Islet of Langerhans (tissue), 1 donor: ENCODE data around the gene MS4A10.
"Not testable (repeated sequence)": the region's sequence is repeated elsewhere in the genome, so short reads cannot be mapped to it uniquely, and the experiment has no call there.

Source experiments
- FAIRE-seq: peaks from one replicate; lab custom pipeline; 2011; peaks lifted over from hg19 to GRCh38; lab: Jason Lieb, UNC

The MS4A10 gene

GRCh38 chr11:60788401-60789125 is 3.4 kb downstream of the MS4A10 start:
- FAIRE-seq: peak; percentile 30

- FAIRE-seq: no peak
Measured at GRCh38 chr11:60790726-60791125, 5.6 kb downstream of the MS4A10 start.

- no peak for FAIRE-seq
Measured at GRCh38 chr11:60791153-60791933, 6.2 kb downstream of the MS4A10 start.

- FAIRE-seq: no peak
Measured at GRCh38 chr11:60792521-60792920, 7.4 kb downstream of the MS4A10 start.

GRCh38 chr11:60795291-60795690 is 10.2 kb downstream of the MS4A10 start:
- FAIRE-seq: no peak

- no peak for FAIRE-seq
Measured at GRCh38 chr11:60797846-60798630, 12.9 kb downstream of the MS4A10 start.

- FAIRE-seq: no peak
Measured at GRCh38 chr11:60798631-60799030, 13.5 kb downstream of the MS4A10 start.

- FAIRE-seq: no peak
Measured at GRCh38 chr11:60801194-60801593, 16.1 kb downstream of the MS4A10 start.

GRCh38 chr11:60803273-60803936 is 18.3 kb downstream of the MS4A10 start:
- FAIRE-seq: no peak

GRCh38 chr11:60809249-60809648 is 24.1 kb downstream of the MS4A10 start:
- no peak for FAIRE-seq

- no peak for FAIRE-seq
Measured at GRCh38 chr11:60809691-60810090, 24.6 kb downstream of the MS4A10 start.

- FAIRE-seq: no peak
Measured at GRCh38 chr11:60810151-60810550, 25.0 kb downstream of the MS4A10 start.

- no peak for FAIRE-seq
Measured at GRCh38 chr11:60810569-60810968, 25.4 kb downstream of the MS4A10 start.

- FAIRE-seq: no peak
Measured at GRCh38 chr11:60813324-60813723, 28.2 kb downstream of the MS4A10 start.

- FAIRE-seq: no peak
Measured at GRCh38 chr11:60814112-60814511, 29.0 kb downstream of the MS4A10 start.

GRCh38 chr11:60816590-60817157 is 31.5 kb downstream of the MS4A10 start:
- FAIRE-seq: no peak

GRCh38 chr11:60818057-60818456 is 32.9 kb downstream of the MS4A10 start:
- FAIRE-seq: no peak

GRCh38 chr11:60821827-60822599 is 36.9 kb downstream of the MS4A10 start:
- no peak for FAIRE-seq

GRCh38 chr11:60823745-60824306 is 38.7 kb downstream of the MS4A10 start:
- FAIRE-seq: not testable (repeated sequence)

- no peak for FAIRE-seq
Measured at GRCh38 chr11:60825118-60825517, 40.0 kb downstream of the MS4A10 start.

- FAIRE-seq: no peak
Measured at GRCh38 chr11:60825790-60826189, 40.7 kb downstream of the MS4A10 start.
